SKM-1 (cell line): ENCODE data around the gene TCEANC.
"Not testable (repeated sequence)": the region's sequence is repeated elsewhere in the genome, so short reads cannot be mapped to it uniquely, and the experiment has no call there.

Experiments
- DNase-seq: peaks from one replicate; lab custom pipeline; 2025; ENCODE audit not compliant: unreplicated experiment; lab: John Stamatoyannopoulos, UW

Gene TCEANC

DNA sequence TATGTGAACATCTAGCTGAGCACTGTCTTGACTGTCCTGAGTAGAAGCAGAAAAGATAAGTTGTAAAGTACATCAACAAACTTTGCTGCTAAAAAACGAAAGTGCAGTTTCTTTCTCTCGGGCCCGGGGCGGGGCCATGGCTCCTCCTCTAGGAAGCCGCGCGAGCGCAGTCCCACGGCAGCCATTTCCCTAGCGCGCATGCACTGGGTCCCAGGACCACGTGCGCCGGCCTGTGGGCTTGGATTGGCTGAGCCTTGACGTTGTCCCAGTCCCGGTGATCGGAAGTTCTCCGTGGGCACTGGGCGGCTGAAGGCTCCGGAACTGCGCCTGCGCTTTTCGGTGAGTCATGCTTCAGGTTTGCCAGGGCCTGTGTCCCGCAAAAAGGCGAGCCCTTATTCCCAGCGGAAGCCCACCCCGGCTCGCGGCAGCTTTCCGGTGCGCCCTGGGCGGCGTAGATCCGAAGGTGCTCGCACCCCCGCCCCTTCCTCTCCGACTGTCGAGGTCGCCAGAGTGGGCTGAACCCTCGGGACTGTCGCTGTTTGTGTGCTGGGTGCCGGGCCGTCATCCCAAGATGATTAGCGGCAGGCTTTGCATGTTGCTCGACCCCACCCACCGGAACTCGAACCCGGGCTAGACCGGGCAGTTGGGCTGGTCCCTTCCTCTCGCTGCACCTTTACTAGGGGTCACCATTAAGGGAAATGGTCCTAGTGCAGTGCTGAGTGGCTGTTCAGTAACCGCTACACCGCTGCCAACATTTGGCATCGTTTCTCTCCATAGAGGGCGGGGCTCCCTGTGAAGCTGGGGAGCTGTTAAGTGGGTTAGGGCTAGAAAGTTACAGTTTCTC lies at the start of gene TCEANC:
Gene TCEANC, plus strand, starts transcription at position 292 of the 844 bp plus-strand sequence. CDS start 9,368 bp downstream, outside the sequence.
- DNase-seq: peak; percentile 61

DNA sequence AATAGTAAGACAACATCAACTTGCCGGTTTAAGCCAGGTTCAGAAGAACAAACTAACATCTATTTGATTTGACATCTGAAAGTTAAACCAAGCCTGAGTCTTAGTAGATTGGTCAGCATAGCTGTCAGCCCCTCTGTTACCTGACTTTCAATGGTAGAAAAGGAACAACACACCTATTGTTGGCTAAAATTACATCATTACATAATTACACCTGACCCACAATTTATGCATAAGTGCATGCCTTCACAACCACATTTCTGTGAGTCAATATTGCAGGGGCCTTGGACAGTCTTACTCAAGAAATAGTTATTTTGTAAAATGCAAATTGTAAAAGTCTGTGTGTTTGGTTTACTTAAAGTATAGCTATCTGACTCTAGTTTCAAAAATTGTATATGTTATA lies 47.3 kb upstream of the TCEANC start:
- DNase-seq: no peak

DNA sequence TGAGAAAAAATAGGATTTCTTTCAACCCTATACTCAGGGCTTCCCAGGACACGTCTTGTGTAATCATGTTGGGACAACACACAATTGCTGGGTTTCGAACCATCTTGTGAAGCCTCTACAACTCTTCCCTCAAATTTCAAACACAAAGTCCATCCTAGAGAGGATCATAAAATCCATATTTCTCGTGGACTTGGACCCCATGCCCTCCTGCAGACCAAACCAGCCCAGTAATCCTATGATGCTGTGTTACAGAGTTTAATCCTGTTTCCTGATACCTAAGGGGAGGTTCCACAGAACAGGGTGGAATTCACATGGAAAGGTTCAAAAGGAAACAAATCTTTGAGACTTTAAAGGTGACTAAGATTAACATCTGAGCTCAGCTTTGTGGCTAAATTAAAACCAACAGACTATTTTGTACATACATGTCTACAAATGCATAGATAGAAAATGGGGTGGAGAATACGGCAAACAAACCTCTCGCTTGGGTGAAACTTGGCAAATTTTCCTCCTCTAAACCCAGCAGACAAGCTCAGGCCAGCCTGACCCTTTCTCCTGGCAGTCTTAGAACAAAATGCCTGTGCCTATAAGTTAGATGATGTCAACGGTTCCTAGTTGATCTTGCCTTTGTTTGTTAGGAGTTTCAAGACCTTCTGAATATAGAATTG lies 45.5 kb upstream of the TCEANC start:
- DNase-seq: no peak

DNA sequence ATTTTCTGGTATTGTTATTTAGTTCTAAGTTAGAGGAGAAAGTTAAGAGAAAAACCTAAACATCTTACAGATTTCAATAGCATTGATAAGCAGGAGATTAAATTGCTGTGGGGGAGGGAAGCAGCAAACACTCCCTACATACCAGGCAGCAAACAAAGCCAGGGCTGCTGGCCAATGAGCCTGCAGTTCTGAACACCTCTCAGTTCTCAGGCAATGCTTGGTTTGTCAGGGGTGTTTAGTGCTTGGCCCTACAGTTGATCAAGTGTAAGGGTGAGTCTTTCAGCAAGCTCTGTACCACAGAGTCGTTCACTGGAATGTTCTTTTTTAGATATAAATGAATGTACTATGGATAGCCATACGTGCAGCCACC lies 45.0 kb upstream of the TCEANC start:
- no peak for DNase-seq

GRCh38 chrX:13614154-13614553 lies 38.8 kb upstream of the TCEANC start:
- DNase-seq: no peak

DNA sequence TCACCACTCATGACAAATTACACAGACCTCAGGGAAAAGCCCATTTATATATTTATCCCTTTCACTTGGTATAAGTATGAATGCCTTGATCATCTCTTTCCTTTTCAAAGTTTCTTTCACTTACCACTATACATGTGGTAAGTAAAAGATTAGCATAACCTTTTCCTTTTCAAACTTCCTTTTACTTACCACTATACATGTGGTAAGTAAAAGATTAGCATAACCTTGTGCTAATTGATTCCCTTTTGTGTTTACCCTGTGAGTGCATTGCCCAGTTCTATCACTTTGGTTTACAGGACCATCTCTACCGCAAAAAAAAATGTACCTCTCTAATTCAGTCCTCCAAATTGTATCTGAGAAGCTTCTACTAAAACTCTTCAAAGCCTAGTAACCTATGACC lies 32.7 kb upstream of the TCEANC start:
- DNase-seq: no peak

DNA sequence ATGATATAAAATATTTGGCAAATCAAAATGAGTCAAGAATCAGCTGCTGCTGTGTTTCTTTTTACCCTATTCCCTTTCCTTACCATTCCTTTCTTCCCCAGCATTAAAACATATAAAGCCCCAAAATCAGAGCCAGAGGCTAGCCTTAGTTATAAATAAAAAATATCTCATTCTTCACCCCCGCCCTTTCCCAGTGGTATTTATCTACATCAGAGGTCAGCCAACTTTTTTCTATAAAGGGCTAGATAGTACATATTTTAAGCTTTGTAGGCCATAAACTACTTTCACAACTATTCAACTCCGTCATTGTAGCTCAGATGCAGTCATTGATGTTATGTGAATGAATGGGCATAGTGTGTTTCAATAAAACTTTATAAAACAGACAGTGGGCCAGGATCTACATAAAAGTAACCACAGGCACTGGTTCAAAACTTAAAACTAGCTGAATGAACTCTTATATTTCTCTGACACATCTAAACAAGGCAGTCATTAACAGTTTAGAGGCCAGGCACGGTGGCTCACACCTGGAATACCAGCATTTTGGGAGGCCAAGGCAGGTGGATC lies 30.5 kb upstream of the TCEANC start:
- no peak for DNase-seq

- DNase-seq: no peak
These were observed 25.6 kb upstream of the TCEANC start for GRCh38 chrX:13627306-13627705.

GRCh38 chrX:13637224-13637623 lies 15.7 kb upstream of the TCEANC start:
- DNase-seq: not testable (repeated sequence)

- no peak for DNase-seq
These were observed 14.9 kb upstream of the TCEANC start for GRCh38 chrX:13638021-13638420.

- no peak for DNase-seq
These were observed 14.1 kb upstream of the TCEANC start for GRCh38 chrX:13638826-13639225.

- not testable (repeated sequence) for DNase-seq
These were observed 11.3 kb upstream of the TCEANC start for GRCh38 chrX:13641684-13642083.

- no peak for DNase-seq
These were observed 7.3 kb upstream of the TCEANC start for GRCh38 chrX:13645464-13646153.

GRCh38 chrX:13646154-13646549 lies 6.8 kb upstream of the TCEANC start:
- DNase-seq: no peak

DNA sequence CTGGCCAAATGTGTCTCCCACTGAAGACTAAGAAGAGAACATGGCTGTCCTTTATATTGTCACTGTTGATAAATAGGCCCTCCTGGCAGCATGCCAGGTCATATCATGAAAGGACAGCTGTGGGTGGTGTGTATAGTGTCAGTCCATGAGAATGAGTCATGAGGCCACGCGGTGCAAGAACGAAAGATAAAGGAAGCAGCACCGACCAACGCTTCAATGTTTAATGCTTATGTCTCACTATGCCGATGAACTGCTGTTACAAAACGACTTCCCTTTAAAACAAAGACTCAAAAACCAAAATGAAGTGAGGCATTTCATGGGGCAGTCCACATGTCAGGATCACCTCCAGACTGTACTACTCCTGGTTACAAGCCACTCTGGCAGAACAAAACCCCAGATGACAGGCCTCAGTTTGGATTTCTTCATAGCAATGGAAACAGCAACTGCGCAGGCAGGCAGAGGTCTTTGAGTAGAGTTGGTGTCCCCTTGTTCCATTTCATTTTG lies 5.2 kb upstream of the TCEANC start:
- DNase-seq: no peak

DNA sequence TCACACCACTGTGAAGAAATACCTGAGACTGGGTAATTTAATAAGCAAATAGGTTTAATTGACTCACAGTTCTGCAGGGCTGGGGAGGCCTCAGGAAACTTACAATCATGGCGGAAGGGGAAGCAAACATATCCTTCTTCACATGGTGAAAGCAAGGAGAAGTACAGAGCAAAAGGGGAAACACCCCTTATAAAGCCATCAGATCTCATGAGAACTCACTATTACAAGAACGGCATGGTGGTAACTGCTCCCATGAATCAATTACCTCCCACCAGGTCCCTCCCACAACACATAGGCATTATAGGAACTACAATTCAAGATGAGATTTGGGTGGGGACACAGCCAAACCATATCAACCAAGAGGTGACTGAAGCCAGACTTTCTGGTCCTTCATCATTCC lies 4.6 kb upstream of the TCEANC start:
- DNase-seq: not testable (repeated sequence)

GRCh38 chrX:13649838-13650237 lies 3.1 kb upstream of the TCEANC start:
- DNase-seq: no peak

DNA sequence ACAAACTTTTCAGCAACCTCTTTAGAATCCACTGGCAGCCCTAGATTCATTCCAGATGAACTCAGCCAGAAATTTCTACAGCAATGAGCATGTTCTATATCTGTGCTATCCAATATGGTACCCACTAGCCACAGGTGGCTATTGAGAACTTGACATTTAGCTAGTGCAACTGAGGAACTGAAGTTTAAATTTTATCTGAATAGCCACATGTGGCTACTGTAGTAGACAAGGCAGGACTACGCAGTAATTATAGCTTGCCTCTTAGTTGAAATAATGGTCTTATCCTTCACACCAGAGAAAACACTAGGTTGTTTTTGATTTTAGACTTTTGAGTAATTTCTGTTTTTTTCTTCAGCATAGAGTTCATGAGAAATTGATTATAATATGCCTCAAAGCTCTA lies 2.6 kb upstream of the TCEANC start:
- no peak for DNase-seq

DNA sequence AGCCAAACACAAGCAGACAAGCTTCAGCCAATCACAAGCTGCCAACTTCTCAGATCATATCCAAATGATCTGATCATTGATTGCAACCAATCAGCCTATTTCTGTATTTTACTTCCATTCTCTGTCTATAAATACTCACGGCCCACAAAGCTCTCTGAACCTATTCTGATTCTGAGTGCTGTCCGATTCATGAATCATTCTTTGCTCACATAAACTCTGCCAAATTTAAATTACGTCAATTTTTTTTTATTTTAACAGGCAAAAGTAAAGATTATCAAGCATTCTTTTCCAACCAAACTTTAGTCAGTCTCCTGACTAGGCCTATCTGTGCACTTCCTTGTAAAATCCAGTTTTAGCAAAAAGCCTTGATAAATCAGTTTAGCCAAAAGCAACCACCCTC lies 1.8 kb upstream of the TCEANC start:
- no peak for DNase-seq

DNA sequence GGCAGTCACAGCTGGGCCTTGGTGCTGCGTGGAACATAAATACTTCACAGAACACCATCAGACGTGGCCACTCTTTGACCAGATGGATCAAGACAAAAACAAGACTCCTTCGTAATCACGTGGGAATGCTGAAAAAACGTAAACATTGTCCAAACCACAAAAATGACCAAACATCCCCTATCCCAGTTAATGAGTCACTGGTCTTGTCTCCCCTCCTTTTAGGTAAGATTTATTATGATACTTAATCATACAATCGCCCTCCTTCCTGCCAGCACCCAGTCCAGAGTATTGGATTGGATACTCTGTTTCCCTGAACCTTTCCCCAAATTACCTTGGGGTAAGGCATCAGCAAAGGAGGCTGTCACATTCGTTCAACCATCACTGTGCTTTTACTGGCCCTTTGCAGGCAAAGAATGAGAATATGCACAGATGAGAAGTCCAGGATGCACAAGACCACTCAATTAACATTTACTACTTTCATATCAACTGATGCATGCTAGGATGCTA lies 601 bp upstream of the TCEANC start:
- DNase-seq: no peak

GRCh38 chrX:13654116-13654515 lies 1.2 kb downstream of the TCEANC start:
- no peak for DNase-seq
